DOHH2 (cell line): ENCODE data around the gene SLC1A4.

ENCODE experiments used
- H3F3A ChIP-seq: fragments of 200-600 bp; sonication (generic), shearing (Covaris generic); 2 replicates; pipeline ENCODE4 v1.6.0; 2016; ENCODE audit warnings: antibody characterized with exemption, mild to moderate bottlenecking; ENCODE audit not compliant: control insufficient read depth, insufficient read depth
- H3K27ac ChIP-seq: fragments of 200-600 bp; sonication (generic); 2 replicates; pipeline ENCODE4 v1.5.1; 2014; ENCODE audit warnings: low read depth, mild to moderate bottlenecking, low read length, moderate library complexity
- H3K27me3 ChIP-seq: fragments of 200-600 bp; sonication (generic); 2 replicates; pipeline ENCODE4 v1.6.1; 2014; ENCODE audit warnings: mild to moderate bottlenecking, low read length, mixed read lengths; ENCODE audit not compliant: control insufficient read depth
- H3K36me3 ChIP-seq: fragments of 200-600 bp; sonication (generic); 2 replicates; pipeline ENCODE4 v1.6.1; 2014; ENCODE audit warnings: mild to moderate bottlenecking, low read length, moderate library complexity, mixed read lengths; ENCODE audit not compliant: control insufficient read depth
- H3K4me1 ChIP-seq: fragments of 200-600 bp; sonication (generic); 2 replicates; pipeline ENCODE4 v1.6.1; 2014; ENCODE audit warnings: mild to moderate bottlenecking, low read length, mixed read lengths; ENCODE audit not compliant: control insufficient read depth
- H3K4me2 ChIP-seq: fragments of 200-600 bp; sonication (generic); 2 replicates; pipeline ENCODE4 v1.6.0; 2014; ENCODE audit warnings: mild to moderate bottlenecking, low read length, moderate library complexity
- H3K4me3 ChIP-seq: fragments of 200-600 bp; sonication (generic); 2 replicates; pipeline ENCODE4 v1.5.1; 2014; ENCODE audit warnings: mild to moderate bottlenecking, low read length, mixed read lengths
- H3K79me2 ChIP-seq: fragments of 200-600 bp; sonication (generic); 2 replicates; pipeline ENCODE4 v1.6.1; 2014; ENCODE audit warnings: mild to moderate bottlenecking, low read length, mixed read lengths; ENCODE audit not compliant: control insufficient read depth
- H3K9me2 ChIP-seq: fragments of 200-600 bp; sonication (generic); replicated peaks from 2 replicates; pipeline ENCODE4 v1.6.1; 2014; ENCODE audit warnings: mild to moderate bottlenecking, low read length, mixed read lengths; ENCODE audit not compliant: control insufficient read depth
- H3K9me3 ChIP-seq: fragments of 200-600 bp; sonication (generic); 2 replicates; pipeline ENCODE4 v1.6.1; 2014; ENCODE audit warnings: antibody characterized with exemption, low read length, mixed read lengths; ENCODE audit not compliant: control insufficient read depth, insufficient read depth
- H4K20me1 ChIP-seq: fragments of 200-600 bp; sonication (generic); 2 replicates; pipeline ENCODE4 v1.6.0; 2014; ENCODE audit warnings: low read depth, mild to moderate bottlenecking, antibody characterized with exemption, low read length, moderate library complexity; ENCODE audit not compliant: control insufficient read depth, insufficient read depth
- CTCF ChIP-seq: fragments of 200-600 bp; sonication (generic); IDR thresholded peaks from one replicate; pipeline ENCODE4 v1.5.1; 2014; ENCODE audit warnings: antibody characterized with exemption, mild to moderate bottlenecking, low read depth, low read length; ENCODE audit not compliant: poor library complexity, severe bottlenecking
- EZH2phosphoT487 ChIP-seq: fragments of 200-600 bp; sonication (generic); IDR thresholded peaks from 2 replicates; pipeline ENCODE4 v1.6.1; 2017; ENCODE audit warnings: borderline replicate concordance, mild to moderate bottlenecking, antibody characterized with exemption, low read length, moderate library complexity, mixed read lengths

SLC1A4 gene

GRCh38 chr2:64970495-64970894 is 18.7 kb upstream of the SLC1A4 start:
- TF ChIP-seq CTCF, result no peak
- TF ChIP-seq EZH2phosphoT487, result no peak

GRCh38 chr2:64972426-64972825 is 16.8 kb upstream of the SLC1A4 start:
- H3K4me3 ChIP-seq, result no peak overlapping the region
- H3K4me2 ChIP-seq, result no peak overlapping the region
- no peaks in the 10 kb centered on the region for H3K79me2 ChIP-seq
- no peaks in the 10 kb centered on the region for H3K9me3 ChIP-seq
- no peaks in the 10 kb centered on the region for H3K9me2 ChIP-seq
- H3K27me3 ChIP-seq, result no peaks in the 10 kb centered on the region
- H3K4me1 ChIP-seq, result peaks cover 24% of the 10 kb centered on the region
- no peaks in the 10 kb centered on the region for H3K36me3 ChIP-seq
- H3K27ac ChIP-seq, result no peak overlapping the region
- TF ChIP-seq EZH2phosphoT487, result no peak
- TF ChIP-seq CTCF, result no peak
- H3F3A ChIP-seq, result no peaks in the 10 kb centered on the region
- H4K20me1 ChIP-seq, result no peaks in the 10 kb centered on the region

More at GRCh38 chr2:64970495-64970894, 18.7 kb upstream of the SLC1A4 start:
- Histone ChIP-seq H3F3A (no peaks in the 10 kb centered on the region), H3K9me3 (no peaks in the 10 kb centered on the region), H3K9me2 (no peaks in the 10 kb centered on the region), H3K27me3 (no peaks in the 10 kb centered on the region), H3K27ac (no peak overlapping the region), H4K20me1 (no peaks in the 10 kb centered on the region), H3K4me1 (peaks cover 22% of the 10 kb centered on the region), H3K36me3 (no peaks in the 10 kb centered on the region), H3K79me2 (no peaks in the 10 kb centered on the region), H3K4me3 (no peak overlapping the region), H3K4me2 (no peak overlapping the region)

GRCh38 chr2:64972876-64973275 is 16.3 kb upstream of the SLC1A4 start:
- no peak overlapping the region for H3K27ac ChIP-seq
- H3K9me2 ChIP-seq, result no peaks in the 10 kb centered on the region
- TF ChIP-seq EZH2phosphoT487 (no peak), CTCF (no peak)
- H3F3A ChIP-seq, result no peaks in the 10 kb centered on the region
- H3K4me2 ChIP-seq, result no peak overlapping the region
- H4K20me1 ChIP-seq, result no peaks in the 10 kb centered on the region
- H3K9me3 ChIP-seq, result no peaks in the 10 kb centered on the region
- H3K4me1 ChIP-seq, result peaks cover 24% of the 10 kb centered on the region
- H3K36me3 ChIP-seq, result no peaks in the 10 kb centered on the region
- H3K27me3 ChIP-seq, result no peaks in the 10 kb centered on the region
- no peaks in the 10 kb centered on the region for H3K79me2 ChIP-seq
- H3K4me3 ChIP-seq, result no peak overlapping the region
